ENCODE data around the gene SRGAP1.
"Not testable (repeated sequence)": the region's sequence is repeated elsewhere in the genome, so short reads cannot be mapped to it uniquely, and the experiment has no call there.

The SRGAP1 gene

GRCh38 chr12:64166606-64167005 is 322.1 kb downstream of the SRGAP1 start:
- not testable (repeated sequence) for H3K9me3 ChIP-seq (ENCODE audit: control insufficient read depth, low read length); H3K27me3 ChIP-seq (ENCODE audit: control insufficient read depth, insufficient read depth, low read length); H3K4me1 ChIP-seq (ENCODE audit: control insufficient read depth, insufficient read depth, low read length); H3K36me3 ChIP-seq (ENCODE audit: control insufficient read depth, insufficient read depth, low read length); H3K9ac ChIP-seq (ENCODE audit: low read length); H3K4me3 ChIP-seq (ENCODE audit: low read length)

GRCh38 chr12:64167041-64167440 is 322.5 kb downstream of the SRGAP1 start:
- not testable (repeated sequence) for H3K36me3 ChIP-seq (ENCODE audit: control insufficient read depth, insufficient read depth, low read length); H3K9me3 ChIP-seq (ENCODE audit: control insufficient read depth, low read length); H3K4me3 ChIP-seq (ENCODE audit: low read length); H3K4me1 ChIP-seq (ENCODE audit: control insufficient read depth, insufficient read depth, low read length); H3K9ac ChIP-seq (ENCODE audit: low read length); H3K27me3 ChIP-seq (ENCODE audit: control insufficient read depth, insufficient read depth, low read length)

- Histone ChIP-seq H3K4me3 (ENCODE audit: low read length) (no peak overlapping the region), H3K36me3 (ENCODE audit: control insufficient read depth, insufficient read depth, low read length) (no peaks in the 10 kb centered on the region), H3K9me3 (ENCODE audit: control insufficient read depth, low read length) (no peaks in the 10 kb centered on the region), H3K9ac (ENCODE audit: low read length) (no peak overlapping the region), H3K27me3 (ENCODE audit: control insufficient read depth, insufficient read depth, low read length) (no peaks in the 10 kb centered on the region), H3K4me1 (ENCODE audit: control insufficient read depth, insufficient read depth, low read length) (no peaks in the 10 kb centered on the region)
Observed at GRCh38 chr12:64170024-64170423, 325.5 kb downstream of the SRGAP1 start.

- no peaks in the 10 kb centered on the region for H3K4me1 ChIP-seq (ENCODE audit: control insufficient read depth, insufficient read depth, low read length)
- H3K9me3 ChIP-seq (ENCODE audit: control insufficient read depth, low read length), result no peaks in the 10 kb centered on the region
- no peaks in the 10 kb centered on the region for H3K36me3 ChIP-seq (ENCODE audit: control insufficient read depth, insufficient read depth, low read length)
- no peak overlapping the region for H3K9ac ChIP-seq (ENCODE audit: low read length)
- no peaks in the 10 kb centered on the region for H3K27me3 ChIP-seq (ENCODE audit: control insufficient read depth, insufficient read depth, low read length)
- H3K4me3 ChIP-seq (ENCODE audit: low read length), result no peak overlapping the region
Observed at GRCh38 chr12:64170730-64171129, 326.2 kb downstream of the SRGAP1 start.

- Histone ChIP-seq H3K4me3 (ENCODE audit: low read length) (no peak overlapping the region), H3K4me1 (ENCODE audit: control insufficient read depth, insufficient read depth, low read length) (no peaks in the 10 kb centered on the region), H3K36me3 (ENCODE audit: control insufficient read depth, insufficient read depth, low read length) (no peaks in the 10 kb centered on the region), H3K27me3 (ENCODE audit: control insufficient read depth, insufficient read depth, low read length) (no peaks in the 10 kb centered on the region), H3K9ac (ENCODE audit: low read length) (no peak overlapping the region), H3K9me3 (ENCODE audit: control insufficient read depth, low read length) (no peaks in the 10 kb centered on the region)
Observed at GRCh38 chr12:64171715-64172114, 327.2 kb downstream of the SRGAP1 start.

- H3K36me3 ChIP-seq (ENCODE audit: control insufficient read depth, insufficient read depth, low read length), result no peaks in the 10 kb centered on the region
- no peaks in the 10 kb centered on the region for H3K9me3 ChIP-seq (ENCODE audit: control insufficient read depth, low read length)
- no peak overlapping the region for H3K9ac ChIP-seq (ENCODE audit: low read length)
- no peaks in the 10 kb centered on the region for H3K27me3 ChIP-seq (ENCODE audit: control insufficient read depth, insufficient read depth, low read length)
- H3K4me1 ChIP-seq (ENCODE audit: control insufficient read depth, insufficient read depth, low read length), result no peaks in the 10 kb centered on the region
- no peak overlapping the region for H3K4me3 ChIP-seq (ENCODE audit: low read length)
Observed at GRCh38 chr12:64172143-64172970, 327.9 kb downstream of the SRGAP1 start.

- no peaks in the 10 kb centered on the region for H3K9me3 ChIP-seq (ENCODE audit: control insufficient read depth, low read length)
- H3K27me3 ChIP-seq (ENCODE audit: control insufficient read depth, insufficient read depth, low read length), result no peaks in the 10 kb centered on the region
Observed at GRCh38 chr12:64173456-64173855, 329.0 kb downstream of the SRGAP1 start.

GRCh38 chr12:64175254-64175945 is 330.9 kb downstream of the SRGAP1 start:
- Histone ChIP-seq H3K9me3 (ENCODE audit: control insufficient read depth, low read length) (no peaks in the 10 kb centered on the region), H3K9ac (ENCODE audit: low read length) (no peak overlapping the region), H3K36me3 (ENCODE audit: control insufficient read depth, insufficient read depth, low read length) (no peaks in the 10 kb centered on the region), H3K27me3 (ENCODE audit: control insufficient read depth, insufficient read depth, low read length) (no peaks in the 10 kb centered on the region), H3K4me1 (ENCODE audit: control insufficient read depth, insufficient read depth, low read length) (no peaks in the 10 kb centered on the region), H3K4me3 (ENCODE audit: low read length) (no peak overlapping the region)

More at GRCh38 chr12:64173456-64173855, 329.0 kb downstream of the SRGAP1 start:
- H3K4me1 ChIP-seq (ENCODE audit: control insufficient read depth, insufficient read depth, low read length), result no peaks in the 10 kb centered on the region
- no peak overlapping the region for H3K4me3 ChIP-seq (ENCODE audit: low read length)
- H3K36me3 ChIP-seq (ENCODE audit: control insufficient read depth, insufficient read depth, low read length), result no peaks in the 10 kb centered on the region
- H3K9ac ChIP-seq (ENCODE audit: low read length), result no peak overlapping the region

GRCh38 chr12:64177001-64177400 is 332.5 kb downstream of the SRGAP1 start:
- no peaks in the 10 kb centered on the region for H3K27me3 ChIP-seq (ENCODE audit: control insufficient read depth, insufficient read depth, low read length)
- H3K36me3 ChIP-seq (ENCODE audit: control insufficient read depth, insufficient read depth, low read length), result no peaks in the 10 kb centered on the region
- H3K9me3 ChIP-seq (ENCODE audit: control insufficient read depth, low read length), result no peaks in the 10 kb centered on the region
- H3K9ac ChIP-seq (ENCODE audit: low read length), result no peak overlapping the region
- no peak overlapping the region for H3K4me3 ChIP-seq (ENCODE audit: low read length)
- H3K4me1 ChIP-seq (ENCODE audit: control insufficient read depth, insufficient read depth, low read length), result no peaks in the 10 kb centered on the region

GRCh38 chr12:64178122-64178521 is 333.6 kb downstream of the SRGAP1 start:
- no peak overlapping the region for H3K9ac ChIP-seq (ENCODE audit: low read length)
- H3K9me3 ChIP-seq (ENCODE audit: control insufficient read depth, low read length), result no peaks in the 10 kb centered on the region
- H3K4me1 ChIP-seq (ENCODE audit: control insufficient read depth, insufficient read depth, low read length), result no peaks in the 10 kb centered on the region
- H3K36me3 ChIP-seq (ENCODE audit: control insufficient read depth, insufficient read depth, low read length), result no peaks in the 10 kb centered on the region
- H3K27me3 ChIP-seq (ENCODE audit: control insufficient read depth, insufficient read depth, low read length), result no peaks in the 10 kb centered on the region
- no peak overlapping the region for H3K4me3 ChIP-seq (ENCODE audit: low read length)

GRCh38 chr12:64180951-64181350 is 336.5 kb downstream of the SRGAP1 start:
- Histone ChIP-seq H3K9ac (ENCODE audit: low read length) (no peak overlapping the region), H3K9me3 (ENCODE audit: control insufficient read depth, low read length) (no peaks in the 10 kb centered on the region), H3K36me3 (ENCODE audit: control insufficient read depth, insufficient read depth, low read length) (no peaks in the 10 kb centered on the region), H3K4me3 (ENCODE audit: low read length) (no peak overlapping the region), H3K4me1 (ENCODE audit: control insufficient read depth, insufficient read depth, low read length) (no peaks in the 10 kb centered on the region), H3K27me3 (ENCODE audit: control insufficient read depth, insufficient read depth, low read length) (no peaks in the 10 kb centered on the region)

- Histone ChIP-seq H3K9ac (ENCODE audit: low read length) (no peak overlapping the region), H3K36me3 (ENCODE audit: control insufficient read depth, insufficient read depth, low read length) (no peaks in the 10 kb centered on the region), H3K4me3 (ENCODE audit: low read length) (no peak overlapping the region), H3K4me1 (ENCODE audit: control insufficient read depth, insufficient read depth, low read length) (no peaks in the 10 kb centered on the region), H3K27me3 (ENCODE audit: control insufficient read depth, insufficient read depth, low read length) (no peaks in the 10 kb centered on the region), H3K9me3 (ENCODE audit: control insufficient read depth, low read length) (no peaks in the 10 kb centered on the region)
Observed at GRCh38 chr12:64181430-64182291, 337.2 kb downstream of the SRGAP1 start.

All from mucosa of stomach (tissue), 1 donor.